GM23338 (cell line): Measurements from ENCODE around the gene TMEM63B. TPM values are rescaled to one million over a fixed set of nuclear protein-coding genes. Genes with fewer than 3 reads are reported as not detected.

Experiments used
- ATAC-seq: fragments of 200-7000 bp; cut with Tn5 transposase; 3 replicates; pipeline ENCODE4 v1.9.1; 2020
- DNase-seq: peaks from one replicate; pipeline ENCODE4 v3.0.0-alpha.2; 2015; ENCODE audit warnings: low spot score
- H2AFZ ChIP-seq: fragments of 200-600 bp; sonication (generic); 2 replicates; pipeline ENCODE4 v1.8.0; 2016; ENCODE audit warnings: antibody characterized with exemption, mild to moderate bottlenecking, moderate library complexity
- H3F3A ChIP-seq: fragments of 200-600 bp; sonication (generic); replicated peaks from 2 replicates; pipeline ENCODE4 v1.8.0; 2017; ENCODE audit warnings: antibody characterized with exemption, mixed run types, low read depth
- H3K27ac ChIP-seq: fragments of 200-600 bp; sonication (generic); 2 replicates; pipeline ENCODE4 v1.6.1; 2016; ENCODE audit warnings: low read depth
- H3K27me3 ChIP-seq: fragments of 200-600 bp; sonication (generic); 2 replicates; pipeline ENCODE4 v1.8.0; 2016; ENCODE audit warnings: mild to moderate bottlenecking, mixed run types, moderate library complexity; ENCODE audit not compliant: insufficient read depth
- H3K36me3 ChIP-seq: fragments of 200-600 bp; sonication (generic); 2 replicates; pipeline ENCODE4 v1.8.0; 2016; ENCODE audit warnings: mild to moderate bottlenecking; ENCODE audit not compliant: insufficient read depth
- H3K4me1 ChIP-seq: fragments of 200-600 bp; sonication (generic); 2 replicates; pipeline ENCODE4 v1.8.0; 2016; ENCODE audit warnings: mild to moderate bottlenecking, moderate library complexity; ENCODE audit not compliant: insufficient read depth
- H3K4me2 ChIP-seq: fragments of 200-600 bp; sonication (generic); 2 replicates; pipeline ENCODE4 v1.7.1; 2017; ENCODE audit warnings: mixed run types
- H3K4me3 ChIP-seq: fragments of 200-600 bp; sonication (generic); 2 replicates; pipeline ENCODE4 v1.6.1; 2016; ENCODE audit warnings: mixed run types
- H3K79me2 ChIP-seq: fragments of 200-600 bp; sonication (generic); replicated peaks from 2 replicates; pipeline ENCODE4 v1.8.0; 2017; ENCODE audit warnings: mild to moderate bottlenecking; ENCODE audit not compliant: insufficient read depth
- H3K9me2 ChIP-seq: fragments of 200-600 bp; sonication (generic); 2 replicates; pipeline ENCODE4 v1.8.0; 2017; ENCODE audit not compliant: insufficient read depth
- H4K20me1 ChIP-seq: fragments of 200-600 bp; sonication (generic); replicated peaks from 2 replicates; pipeline ENCODE4 v1.8.0; 2017; ENCODE audit warnings: mild to moderate bottlenecking; ENCODE audit not compliant: insufficient read depth
- H3K27ac Mint-ChIP-seq: 2 replicates; pipeline ENCODE4 v1.8.0; 2020; ENCODE audit warnings: inconsistent platforms, mild to moderate bottlenecking, moderate library complexity, mixed read lengths
- H3K27me3 Mint-ChIP-seq: 3 replicates; pipeline ENCODE4 v1.8.0; 2022; ENCODE audit warnings: low read depth, mild to moderate bottlenecking, moderate library complexity, mixed read lengths, inconsistent platforms; ENCODE audit not compliant: insufficient read depth, poor library complexity
- H3K36me3 Mint-ChIP-seq: 3 replicates; pipeline ENCODE4 v1.8.0; 2021; ENCODE audit warnings: low read depth, mild to moderate bottlenecking, inconsistent platforms, moderate library complexity, mixed read lengths
- H3K4me1 Mint-ChIP-seq: 3 replicates; pipeline ENCODE4 v1.8.0; 2020; ENCODE audit warnings: mild to moderate bottlenecking, inconsistent platforms, mixed read lengths
- H3K4me3 Mint-ChIP-seq: 3 replicates; pipeline ENCODE4 v1.8.0; 2021; ENCODE audit warnings: moderate library complexity, mild to moderate bottlenecking, inconsistent platforms, mixed read lengths
- H3K9me3 Mint-ChIP-seq: 3 replicates; pipeline ENCODE4 v1.8.0; 2020; ENCODE audit warnings: moderate library complexity, mild to moderate bottlenecking, inconsistent platforms, mixed read lengths
- CREB1 ChIP-seq: fragments of 250-450 bp; sonication (Bioruptor Pico); IDR thresholded peaks from 2 replicates; pipeline ENCODE4 v1.5.0; 2020; ENCODE audit warnings: low read depth, mild to moderate bottlenecking, moderate library complexity
- ETS1 ChIP-seq: IDR thresholded peaks from 2 replicates; pipeline ENCODE4 v1.6.1; 2016; ENCODE audit warnings: antibody characterized with exemption
- EZH2 ChIP-seq: fragments of 200-600 bp; sonication (generic); IDR thresholded peaks from one replicate; pipeline ENCODE4 v1.8.0; 2017; ENCODE audit warnings: antibody characterized with exemption, mild to moderate bottlenecking, low read depth; ENCODE audit not compliant: unreplicated experiment
- EZH2phosphoT487 ChIP-seq: fragments of 200-600 bp; sonication (generic); IDR thresholded peaks from one replicate; pipeline ENCODE4 v1.8.1; 2018; ENCODE audit warnings: antibody characterized with exemption; ENCODE audit not compliant: unreplicated experiment
- JUNB ChIP-seq: IDR thresholded peaks from one replicate; pipeline ENCODE4 v1.6.1; 2016; ENCODE audit warnings: antibody characterized with exemption; ENCODE audit not compliant: unreplicated experiment
- NANOG ChIP-seq: IDR thresholded peaks from 2 replicates; pipeline ENCODE4 v1.6.1; 2016; ENCODE audit warnings: antibody characterized with exemption, borderline replicate concordance
- POLR2AphosphoS5 ChIP-seq: IDR thresholded peaks from 2 replicates; pipeline ENCODE4 v1.6.1; 2016; ENCODE audit warnings: antibody characterized with exemption, low read depth
- STAT1 ChIP-seq: IDR thresholded peaks from one replicate; pipeline ENCODE4 v1.6.1; 2016; ENCODE audit warnings: antibody characterized with exemption; ENCODE audit not compliant: unreplicated experiment
- ZNF114 ChIP-seq: fragments of 250-450 bp; sonication (Bioruptor Pico); IDR thresholded peaks from 2 replicates; pipeline ENCODE4 v1.5.0; 2020; ENCODE audit warnings: mild to moderate bottlenecking, moderate library complexity
- ZNF331 ChIP-seq: fragments of 250-450 bp; sonication (Bioruptor Pico); IDR thresholded peaks from 2 replicates; pipeline ENCODE4 v1.5.0; 2020; ENCODE audit warnings: low read depth, mild to moderate bottlenecking, moderate library complexity
- ZNF462 ChIP-seq: fragments of 250-450 bp; sonication (Bioruptor Pico); IDR thresholded peaks from 2 replicates; pipeline ENCODE4 v1.5.0; 2020; ENCODE audit warnings: mild to moderate bottlenecking, moderate library complexity
- polyA plus RNA-seq: library from polyadenylated mRNA; unstranded; fragments of >200 nt; fragmentation: Nextera tagmentation; extraction: Ambion mirVana; gene quantifications from 2 replicates; pipeline ENCODE4 v1.2.1, GENCODE V29; 2016
- total RNA-seq: library from RNA; depleted of rRNA; stranded (reverse); fragments of >200 nt; shearing (Covaris generic); gene quantifications from 2 replicates; pipeline ENCODE4 v1.2.3, GENCODE V29; 2014
- TF ChIP-seq, protein P1 (sequence below), 2 experiments: fragments of 200-600 bp in 1 of 2; sonication (generic) in 1 of 2; conservative IDR thresholded peaks; 2 replicates each; pipeline versions ENCODE4 v1.5.1 to v1.6.1; 2016 to 2017; ENCODE audit warnings: antibody characterized with exemption in 2 of 2, low read depth in 2 of 2, mild to moderate bottlenecking in 2 of 2, moderate library complexity in 1 of 2
- TF ChIP-seq, protein P2 (sequence below): IDR thresholded peaks from one replicate; pipeline ENCODE4 v1.6.1; 2018; ENCODE audit warnings: antibody characterized with exemption; ENCODE audit not compliant: unreplicated experiment

The TMEM63B gene
- total and polyA plus RNA-seq, 2 experiments from 2014 or later: 10.1 to 36.0 TPM

DNA sequence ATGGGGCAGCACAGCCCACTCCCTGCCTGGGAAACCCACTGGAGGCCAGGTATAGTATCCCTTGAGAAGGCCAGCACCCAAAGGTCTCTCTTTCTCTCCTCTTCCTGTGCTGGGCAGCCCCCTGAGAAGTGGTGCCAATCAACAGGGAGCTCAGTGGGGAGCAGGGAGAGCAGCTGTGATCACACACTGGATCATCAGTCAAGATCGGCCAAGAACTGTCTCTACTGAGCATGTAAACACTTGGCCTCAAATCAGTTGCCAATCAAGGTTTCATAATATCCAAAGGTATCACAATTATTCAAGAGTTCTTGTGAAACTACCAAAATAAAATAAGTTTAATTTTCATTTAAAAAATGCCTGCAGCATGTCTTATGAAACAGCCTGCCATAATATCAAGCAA is 18.9 kb upstream of the TMEM63B start:
- no peak for ATAC-seq
- DNase-seq: no peak
- TF ChIP-seq ZNF462 (no peak), STAT1 (no peak), POLR2AphosphoS5 (no peak), EZH2 (no peak), NANOG (no peak), ZNF114 (no peak), ETS1 (no peak), JUNB (no peak), EZH2phosphoT487 (no peak), CREB1 (CRISPR knock-in tag) (no peak), ZNF331 (CRISPR knock-in tag) (no peak)
- TF ChIP-seq, protein P1, sequence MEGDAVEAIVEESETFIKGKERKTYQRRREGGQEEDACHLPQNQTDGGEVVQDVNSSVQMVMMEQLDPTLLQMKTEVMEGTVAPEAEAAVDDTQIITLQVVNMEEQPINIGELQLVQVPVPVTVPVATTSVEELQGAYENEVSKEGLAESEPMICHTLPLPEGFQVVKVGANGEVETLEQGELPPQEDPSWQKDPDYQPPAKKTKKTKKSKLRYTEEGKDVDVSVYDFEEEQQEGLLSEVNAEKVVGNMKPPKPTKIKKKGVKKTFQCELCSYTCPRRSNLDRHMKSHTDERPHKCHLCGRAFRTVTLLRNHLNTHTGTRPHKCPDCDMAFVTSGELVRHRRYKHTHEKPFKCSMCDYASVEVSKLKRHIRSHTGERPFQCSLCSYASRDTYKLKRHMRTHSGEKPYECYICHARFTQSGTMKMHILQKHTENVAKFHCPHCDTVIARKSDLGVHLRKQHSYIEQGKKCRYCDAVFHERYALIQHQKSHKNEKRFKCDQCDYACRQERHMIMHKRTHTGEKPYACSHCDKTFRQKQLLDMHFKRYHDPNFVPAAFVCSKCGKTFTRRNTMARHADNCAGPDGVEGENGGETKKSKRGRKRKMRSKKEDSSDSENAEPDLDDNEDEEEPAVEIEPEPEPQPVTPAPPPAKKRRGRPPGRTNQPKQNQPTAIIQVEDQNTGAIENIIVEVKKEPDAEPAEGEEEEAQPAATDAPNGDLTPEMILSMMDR (conservative IDR thresholded peaks at IDR 0.05; ENCODE audit: low read depth in 2 of 2): no peak
- TF ChIP-seq, protein P2, sequence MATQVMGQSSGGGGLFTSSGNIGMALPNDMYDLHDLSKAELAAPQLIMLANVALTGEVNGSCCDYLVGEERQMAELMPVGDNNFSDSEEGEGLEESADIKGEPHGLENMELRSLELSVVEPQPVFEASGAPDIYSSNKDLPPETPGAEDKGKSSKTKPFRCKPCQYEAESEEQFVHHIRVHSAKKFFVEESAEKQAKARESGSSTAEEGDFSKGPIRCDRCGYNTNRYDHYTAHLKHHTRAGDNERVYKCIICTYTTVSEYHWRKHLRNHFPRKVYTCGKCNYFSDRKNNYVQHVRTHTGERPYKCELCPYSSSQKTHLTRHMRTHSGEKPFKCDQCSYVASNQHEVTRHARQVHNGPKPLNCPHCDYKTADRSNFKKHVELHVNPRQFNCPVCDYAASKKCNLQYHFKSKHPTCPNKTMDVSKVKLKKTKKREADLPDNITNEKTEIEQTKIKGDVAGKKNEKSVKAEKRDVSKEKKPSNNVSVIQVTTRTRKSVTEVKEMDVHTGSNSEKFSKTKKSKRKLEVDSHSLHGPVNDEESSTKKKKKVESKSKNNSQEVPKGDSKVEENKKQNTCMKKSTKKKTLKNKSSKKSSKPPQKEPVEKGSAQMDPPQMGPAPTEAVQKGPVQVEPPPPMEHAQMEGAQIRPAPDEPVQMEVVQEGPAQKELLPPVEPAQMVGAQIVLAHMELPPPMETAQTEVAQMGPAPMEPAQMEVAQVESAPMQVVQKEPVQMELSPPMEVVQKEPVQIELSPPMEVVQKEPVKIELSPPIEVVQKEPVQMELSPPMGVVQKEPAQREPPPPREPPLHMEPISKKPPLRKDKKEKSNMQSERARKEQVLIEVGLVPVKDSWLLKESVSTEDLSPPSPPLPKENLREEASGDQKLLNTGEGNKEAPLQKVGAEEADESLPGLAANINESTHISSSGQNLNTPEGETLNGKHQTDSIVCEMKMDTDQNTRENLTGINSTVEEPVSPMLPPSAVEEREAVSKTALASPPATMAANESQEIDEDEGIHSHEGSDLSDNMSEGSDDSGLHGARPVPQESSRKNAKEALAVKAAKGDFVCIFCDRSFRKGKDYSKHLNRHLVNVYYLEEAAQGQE: no peak
- Histone ChIP-seq H3K4me1 (no peaks in the 10 kb centered on the region), H3K27me3 (no peaks in the 10 kb centered on the region), H4K20me1 (peaks cover 29% of the 10 kb centered on the region), H3K27ac (no peak overlapping the region), H3F3A (no peaks in the 10 kb centered on the region), H3K79me2 (peaks cover 21% of the 10 kb centered on the region), H3K4me3 (no peak overlapping the region), H3K36me3 (peaks cover 30% of the 10 kb centered on the region), H2AFZ (no peak overlapping the region), H3K4me2 (no peak overlapping the region), H3K9me2 (no peaks in the 10 kb centered on the region)
- Mint-ChIP-seq H3K27ac (no peak overlapping the region), H3K4me3 (no peak overlapping the region), H3K27me3 (peaks cover 4% of the 10 kb centered on the region), H3K36me3 (peaks cover 83% of the 10 kb centered on the region), H3K9me3 (no peaks in the 10 kb centered on the region), H3K4me1 (peaks cover 3% of the 10 kb centered on the region; the same call in 2 of the 3 replicates)
